HCT116 (cell line): ENCODE measurements around the gene CLCN1. TPM values are rescaled to one million over a fixed set of nuclear protein-coding genes. Genes with fewer than 3 reads are reported as not detected.

Source experiments
- ATAC-seq: fragments of 200-7000 bp; cut with Tn5 transposase; 2 replicates; pipeline ENCODE4 v1.9.1; 2020; ENCODE audit warnings: mild to moderate bottlenecking, moderate library complexity
- BruUV-seq: library from RNA; stranded (reverse); fragments of 400-500 nt; replicated peaks from 2 replicates; lab custom pipeline; 2021; lab: Mats Ljungman, UMichigan
- CTCF ChIA-PET: fragments of 300-600 bp; sonication (Branson Sonifier 250); formaldehyde crosslinking; loops from one replicate; lab custom pipeline; 2021; ENCODE audit warnings: antibody characterized with exemption; lab: Charles Lee
- POLR2A ChIA-PET: fragments of 300-600, 350-600 bp; sonication (Branson Sonifier 250); formaldehyde crosslinking; loops from one replicate; lab custom pipeline; 2021; ENCODE audit warnings: antibody characterized with exemption; lab: Charles Lee
- RAD21 ChIA-PET, 2 experiments: fragments of 300-600 bp; sonication (Branson Sonifier 250); formaldehyde crosslinking; loops; one replicate each; lab custom pipeline; 2023; ENCODE audit warnings: low total read pairs in 2 of 2; ENCODE audit not compliant: uncharacterized antibody in 2 of 2, unreplicated experiment in 2 of 2, low non-redundant PET in 1 of 2; lab: Charles Lee
- DNase-seq: peaks from one replicate; pipeline ENCODE4 v3.0.0-alpha.2; 2010; ENCODE audit warnings: low read depth, low spot score
- H2AFZ ChIP-seq: fragments of 200-600 bp; shearing (Covaris generic), sonication (generic); 2 replicates; pipeline ENCODE4 v1.6.1; 2017; ENCODE audit warnings: low read depth, mixed run types, mixed read lengths, antibody characterized with exemption, low read length; ENCODE audit not compliant: poor library complexity, severe bottlenecking
- H3K27ac ChIP-seq: 2 replicates; pipeline ENCODE4 v1.5.1; 2012; ENCODE audit warnings: low read depth, low read length
- H3K27me3 ChIP-seq: fragments of 200-600 bp; sonication (generic); 2 replicates; pipeline ENCODE4 v1.6.1; 2016; ENCODE audit warnings: mixed run types, low read length, mixed read lengths; ENCODE audit not compliant: insufficient read depth
- H3K36me3 ChIP-seq, 2 experiments: fragments of 200-500 bp in 1 of 2; fragments of 200-600 bp in 1 of 2; sonication (Bioruptor generic) in 1 of 2; sonication (generic) in 1 of 2; 2 replicates each; pipeline versions ENCODE4 v1.5.1 to v1.6.1; 2014 to 2016; ENCODE audit warnings: low read length in 2 of 2, inconsistent platforms in 1 of 2, mixed read lengths in 1 of 2, mixed run types in 1 of 2; ENCODE audit not compliant: insufficient read depth in 2 of 2, control insufficient read depth in 1 of 2
- H3K4me1 ChIP-seq, 2 experiments: fragments of 200-600 bp in 1 of 2; sonication (generic) in 1 of 2; 2 replicates each; pipeline versions ENCODE4 v1.5.1 to v1.6.1; 2012 to 2017; ENCODE audit warnings: low read length in 2 of 2, inconsistent platforms in 1 of 2, mild to moderate bottlenecking in 1 of 2, mixed read lengths in 1 of 2, mixed run types in 1 of 2, moderate library complexity in 1 of 2; ENCODE audit not compliant: insufficient read depth in 2 of 2, control insufficient read depth in 1 of 2
- H3K4me2 ChIP-seq: fragments of 200-600 bp; sonication (generic); 2 replicates; pipeline ENCODE4 v1.6.1; 2017; ENCODE audit warnings: mixed run types, low read length, mixed read lengths
- H3K4me3 ChIP-seq, 2 experiments: fragments of 200-600 bp in 1 of 2; sonication (generic) in 1 of 2; replicated peaks in 1 of 2; 2 replicates each; pipeline ENCODE4 v1.5.1; 2011 to 2016; ENCODE audit warnings: low read length in 2 of 2, control low read depth in 1 of 2, low read depth in 1 of 2, mild to moderate bottlenecking in 1 of 2, mixed read lengths in 1 of 2, mixed run types in 1 of 2
- H3K79me2 ChIP-seq: fragments of 200-600 bp; sonication (generic); 2 replicates; pipeline ENCODE4 v1.6.1; 2017; ENCODE audit warnings: mild to moderate bottlenecking, mixed run types, low read length, moderate library complexity, mixed read lengths; ENCODE audit not compliant: insufficient read depth
- H3K9ac ChIP-seq: fragments of 200-600 bp; sonication (generic); 2 replicates; pipeline ENCODE4 v1.6.1; 2016; ENCODE audit warnings: low read length, mixed read lengths
- H3K9me2 ChIP-seq: fragments of 200-600 bp; sonication (generic), shearing (Covaris generic); 2 replicates; pipeline ENCODE4 v1.6.1; 2017; ENCODE audit warnings: mixed run types, mild to moderate bottlenecking, moderate library complexity; ENCODE audit not compliant: insufficient read depth
- H3K9me3 ChIP-seq, 2 experiments: fragments of 200-500 bp in 1 of 2; fragments of 200-600 bp in 1 of 2; sonication (Bioruptor generic) in 1 of 2; sonication (generic) in 1 of 2; 2 replicates each; pipeline ENCODE4 v1.6.1; 2014 to 2017; ENCODE audit warnings: low read length in 2 of 2, mixed read lengths in 2 of 2, inconsistent platforms in 1 of 2, low read depth in 1 of 2, mild to moderate bottlenecking in 1 of 2, mixed run types in 1 of 2, moderate library complexity in 1 of 2; ENCODE audit not compliant: control insufficient read depth in 1 of 2, insufficient read depth in 1 of 2
- H4K20me1 ChIP-seq: fragments of 200-600 bp; sonication (generic), shearing (Covaris generic); 2 replicates; pipeline ENCODE4 v1.6.1; 2017; ENCODE audit warnings: mixed run types, mild to moderate bottlenecking, moderate library complexity; ENCODE audit not compliant: insufficient read depth
- CBX3 ChIP-seq: IDR thresholded peaks from 2 replicates; pipeline ENCODE4 v1.6.1; 2012; ENCODE audit warnings: low read depth
- CEBPB ChIP-seq: IDR thresholded peaks from 2 replicates; pipeline ENCODE4 v1.6.1; 2012; ENCODE audit warnings: low read depth
- CTCF ChIP-seq, 3 experiments: fragments of 200-600 bp in 1 of 3; sonication (generic) in 1 of 3; IDR thresholded peaks in 2 of 3; conservative IDR thresholded peaks in 1 of 3; 2 replicates each; pipeline ENCODE4 v1.5.1; 2012 to 2017; ENCODE audit warnings: low read depth in 2 of 3, low read length in 2 of 3, antibody characterized with exemption in 1 of 3, borderline replicate concordance in 1 of 3, control low read depth in 1 of 3, mild to moderate bottlenecking in 1 of 3, mixed read lengths in 1 of 3, mixed run types in 1 of 3, moderate library complexity in 1 of 3; ENCODE audit not compliant: insufficient read depth in 1 of 3
- EGR1 ChIP-seq: IDR thresholded peaks from 2 replicates; pipeline ENCODE4 v1.6.1; 2012; ENCODE audit warnings: low read depth
- ELF1 ChIP-seq: IDR thresholded peaks from 2 replicates; pipeline ENCODE4 v1.6.1; 2012; ENCODE audit warnings: low read depth, borderline replicate concordance
- EZH2 ChIP-seq: fragments of 200-600 bp; sonication (generic); IDR thresholded peaks from 2 replicates; pipeline ENCODE4 v1.6.1; 2017; ENCODE audit warnings: antibody characterized with exemption, mixed run types
- EZH2phosphoT487 ChIP-seq: fragments of 200-600 bp; IDR thresholded peaks from 2 replicates; pipeline ENCODE4 v1.6.1; 2018; ENCODE audit warnings: antibody characterized with exemption, borderline replicate concordance
- FOSL1 ChIP-seq: IDR thresholded peaks from 2 replicates; pipeline ENCODE4 v1.6.1; 2012; ENCODE audit warnings: low read depth
- JUND ChIP-seq: IDR thresholded peaks from 2 replicates; pipeline ENCODE4 v1.6.1; 2012
- MAX ChIP-seq: IDR thresholded peaks from 2 replicates; pipeline ENCODE4 v1.6.1; 2012
- POLR2A ChIP-seq: IDR thresholded peaks from 2 replicates; pipeline ENCODE4 v1.7.0; 2011; ENCODE audit warnings: borderline replicate concordance; ENCODE audit not compliant: insufficient read depth, insufficient read length; ENCODE audit errors: extremely low read depth
- POLR2AphosphoS5 ChIP-seq: IDR thresholded peaks from 2 replicates; pipeline ENCODE4 v1.6.1; 2011; ENCODE audit warnings: mild to moderate bottlenecking, low read depth, low read length, moderate library complexity
- RAD21 ChIP-seq: IDR thresholded peaks from 2 replicates; pipeline ENCODE4 v1.6.1; 2012; ENCODE audit warnings: low read depth, mild to moderate bottlenecking
- SIN3A ChIP-seq: IDR thresholded peaks from 2 replicates; pipeline ENCODE4 v1.6.1; 2012; ENCODE audit warnings: low read depth
- SP1 ChIP-seq: IDR thresholded peaks from 2 replicates; pipeline ENCODE4 v1.6.1; 2012; ENCODE audit warnings: low read depth
- SRF ChIP-seq: IDR thresholded peaks from 2 replicates; pipeline ENCODE4 v1.6.1; 2012; ENCODE audit warnings: low read depth
- TCF7L2 ChIP-seq: IDR thresholded peaks from 2 replicates; pipeline ENCODE4 v1.7.0; 2011; ENCODE audit warnings: borderline replicate concordance, inconsistent platforms; ENCODE audit not compliant: insufficient read depth, insufficient read length; ENCODE audit errors: extremely low read depth
- YY1 ChIP-seq: IDR thresholded peaks from 2 replicates; pipeline ENCODE4 v1.6.1; 2011; ENCODE audit warnings: low read length, low read depth, moderate library complexity, mild to moderate bottlenecking; ENCODE audit not compliant: insufficient replicate concordance; ENCODE audit errors: extremely low read depth
- ZBTB33 ChIP-seq: IDR thresholded peaks from 2 replicates; pipeline ENCODE4 v1.6.1; 2011; ENCODE audit warnings: mild to moderate bottlenecking, low read length, moderate library complexity; ENCODE audit not compliant: insufficient replicate concordance; ENCODE audit errors: extremely low read depth
- ZFX ChIP-seq: fragments of 450-650 bp; IDR thresholded peaks from 2 replicates; pipeline ENCODE4 v1.6.1; 2017
- ZNF274 ChIP-seq: fragments of 200-500 bp; sonication (Bioruptor generic); IDR thresholded peaks from 2 replicates; pipeline ENCODE4 v1.6.1; 2014; ENCODE audit warnings: mild to moderate bottlenecking, low read depth, low read length, inconsistent platforms
- intact Hi-C: fragments of 100-400 bp; cut with micrococcal nuclease; formaldehyde crosslinking; loops from 2 replicates; pipeline ENCODE4 v1.10.0; 2022
- total RNA-seq: library from RNA; stranded (reverse); gene quantifications from one replicate; pipeline ENCODE4 v1.2.1, GENCODE V29; 2021; ENCODE audit not compliant: unreplicated experiment
- TF ChIP-seq, protein P1 (sequence below): IDR thresholded peaks from 2 replicates; pipeline ENCODE4 v1.6.1; 2012

Gene CLCN1
- total RNA-seq, 1 experiment from 2014 or later: 0.47 TPM

- H3K27ac ChIP-seq: no peak overlapping the region; the same call in 1 of the 2 replicates
- H3K4me3 ChIP-seq: peak overlapping the region; percentile 38 to 51
- H3K4me2 ChIP-seq: peak overlapping the region; percentile 80
- no peaks in the 10 kb centered on the region for H3K9me3 ChIP-seq
- H2AFZ ChIP-seq: peak overlapping the region; percentile 89
- no peaks in the 10 kb centered on the region for H3K79me2 ChIP-seq
- no peaks in the 10 kb centered on the region for H3K9me2 ChIP-seq
- no peaks in the 10 kb centered on the region for H3K27me3 ChIP-seq
- H4K20me1 ChIP-seq: no peaks in the 10 kb centered on the region
- peak overlapping the region; percentile 40 for H3K9ac ChIP-seq
- intact Hi-C loops: loop anchor here (1.0 kb wide), 1 partner anchor 17 kb away; the partner anchor contains the start of gene FAM131B
- POLR2A ChIA-PET: no interaction called here
- CTCF ChIA-PET: interaction anchor here (0.6 to 2.7 kb wide), 9 partner anchors 9 to 105 kb away, joined by 3 to 14 read pairs (median 3); no protein-coding TSS in a partner anchor
- peaks cover 4 to 14% of the 10 kb centered on the region in 2 experiments; a peak in 3 of 4 replicates for H3K4me1 ChIP-seq
- DNase-seq (peak; percentile 73), ATAC-seq (peak; percentile 99)
- H3K36me3 ChIP-seq: no peaks in the 10 kb centered on the region
- BruUV-seq: no TSS peak
- RAD21 ChIA-PET: interaction anchor here in 1 of 2 experiments (0.7 kb wide), 1 partner anchor 392 kb away, joined by 4 read pairs; no protein-coding TSS in a partner anchor
- no peak for TF ChIP-seq EZH2
- peak; percentile 69 for TF ChIP-seq POLR2AphosphoS5
- no peak for TF ChIP-seq SIN3A
- no peak for TF ChIP-seq JUND
- TF ChIP-seq YY1: peak; percentile 80
- peak; percentile 81 for TF ChIP-seq MAX
- TF ChIP-seq ZBTB33: no peak
- no peak for TF ChIP-seq CEBPB
- no peak for TF ChIP-seq EZH2phosphoT487
- TF ChIP-seq SRF: no peak
- TF ChIP-seq RAD21: peak; percentile 46
- TF ChIP-seq CBX3: peak; percentile 85; the same call in 1 of the 2 replicates
- no peak for TF ChIP-seq SP1
- no peak for TF ChIP-seq FOSL1
- TF ChIP-seq CTCF (IDR thresholded peaks at IDR 0.05 in 2 of 3, conservative IDR thresholded peaks at IDR 0.05 in 1 of 3; ENCODE audit: borderline replicate concordance in 1 of 3, insufficient read depth in 1 of 3, low read depth in 2 of 3, low read length in 2 of 3): peak; percentile 70 to 78 (median 72); a peak in 5 of 6 replicates
- TF ChIP-seq EGR1: no peak
- TF ChIP-seq ZFX: no peak
- TF ChIP-seq, protein P1, sequence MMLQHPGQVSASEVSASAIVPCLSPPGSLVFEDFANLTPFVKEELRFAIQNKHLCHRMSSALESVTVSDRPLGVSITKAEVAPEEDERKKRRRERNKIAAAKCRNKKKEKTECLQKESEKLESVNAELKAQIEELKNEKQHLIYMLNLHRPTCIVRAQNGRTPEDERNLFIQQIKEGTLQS: no peak
- no peak for TF ChIP-seq ELF1
- TF ChIP-seq ZNF274: no peak
- TF ChIP-seq POLR2A: no peak
- no peak for TF ChIP-seq TCF7L2
Measured at GRCh38 chr7:143345428-143345900, 29.6 kb downstream of the CLCN1 start.
